ENCODE measurements around the gene PRSS38.

DNA sequence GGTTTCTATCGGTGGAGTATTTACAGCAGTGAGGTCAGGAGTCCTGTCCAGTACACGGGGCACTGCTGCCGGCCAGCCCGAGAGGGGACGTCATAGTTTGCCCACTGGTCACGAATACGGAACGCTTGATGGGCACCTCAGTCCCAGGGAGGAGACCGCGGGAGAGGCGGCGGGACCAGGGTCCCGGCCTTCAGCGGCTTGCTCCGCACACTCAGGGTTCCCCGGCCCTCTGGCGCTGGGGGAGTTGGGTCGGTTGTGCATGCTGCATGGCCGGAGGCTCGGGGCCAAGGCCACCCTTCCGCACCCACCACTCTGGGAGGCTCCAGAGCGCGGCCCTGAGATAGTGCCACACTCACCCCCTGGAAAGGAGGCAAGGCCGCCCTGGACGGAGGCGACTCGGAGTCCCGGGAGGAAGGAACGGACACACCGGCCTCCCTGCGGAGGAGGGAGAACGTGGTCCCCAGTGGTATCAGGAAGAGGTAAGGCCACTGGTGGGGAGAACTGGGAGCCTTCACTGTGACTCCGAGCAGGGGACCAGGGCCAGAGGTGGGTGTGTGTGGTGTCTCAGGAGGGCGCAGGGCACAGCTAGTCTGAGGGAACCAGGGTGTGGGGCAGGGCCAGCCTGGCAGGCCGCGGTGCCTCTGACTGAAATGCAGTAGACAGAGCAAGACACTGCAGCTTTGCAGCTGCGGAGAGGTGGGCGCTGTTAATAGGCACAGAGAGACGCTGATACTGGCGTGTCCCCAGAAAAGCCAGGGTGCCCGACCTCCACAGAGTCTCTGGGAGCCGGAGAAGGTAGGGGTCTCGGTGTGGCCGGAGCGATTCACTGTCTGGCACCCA, 28.6 kb upstream of the PRSS38 start:
- TF ChIP-seq ZNF530 (tag by site-specific recombination; IDR thresholded peaks at IDR 0.05; ENCODE audit: low read depth) (no peak), MEIS1 (CRISPR knock-in tag; IDR thresholded peaks at IDR 0.05; ENCODE audit: borderline replicate concordance) (no peak), ZBTB7A (tag by site-specific recombination; IDR thresholded peaks at IDR 0.05; ENCODE audit: low read depth) (no peak), ZEB2 (tag by site-specific recombination; IDR thresholded peaks at IDR 0.05) (no peak), ZNF175 (tag by site-specific recombination; IDR thresholded peaks at IDR 0.05) (no peak), ZNF777 (tag by site-specific recombination; IDR thresholded peaks at IDR 0.05; ENCODE audit: borderline replicate concordance) (no peak), ZNF610 (tag by site-specific recombination; IDR thresholded peaks at IDR 0.05; ENCODE audit: borderline replicate concordance) (no peak), ZNF146 (tag by site-specific recombination; IDR thresholded peaks at IDR 0.05) (no peak), ZNF785 (tag by site-specific recombination; IDR thresholded peaks at IDR 0.05) (no peak)
- TF ChIP-seq, protein P1, sequence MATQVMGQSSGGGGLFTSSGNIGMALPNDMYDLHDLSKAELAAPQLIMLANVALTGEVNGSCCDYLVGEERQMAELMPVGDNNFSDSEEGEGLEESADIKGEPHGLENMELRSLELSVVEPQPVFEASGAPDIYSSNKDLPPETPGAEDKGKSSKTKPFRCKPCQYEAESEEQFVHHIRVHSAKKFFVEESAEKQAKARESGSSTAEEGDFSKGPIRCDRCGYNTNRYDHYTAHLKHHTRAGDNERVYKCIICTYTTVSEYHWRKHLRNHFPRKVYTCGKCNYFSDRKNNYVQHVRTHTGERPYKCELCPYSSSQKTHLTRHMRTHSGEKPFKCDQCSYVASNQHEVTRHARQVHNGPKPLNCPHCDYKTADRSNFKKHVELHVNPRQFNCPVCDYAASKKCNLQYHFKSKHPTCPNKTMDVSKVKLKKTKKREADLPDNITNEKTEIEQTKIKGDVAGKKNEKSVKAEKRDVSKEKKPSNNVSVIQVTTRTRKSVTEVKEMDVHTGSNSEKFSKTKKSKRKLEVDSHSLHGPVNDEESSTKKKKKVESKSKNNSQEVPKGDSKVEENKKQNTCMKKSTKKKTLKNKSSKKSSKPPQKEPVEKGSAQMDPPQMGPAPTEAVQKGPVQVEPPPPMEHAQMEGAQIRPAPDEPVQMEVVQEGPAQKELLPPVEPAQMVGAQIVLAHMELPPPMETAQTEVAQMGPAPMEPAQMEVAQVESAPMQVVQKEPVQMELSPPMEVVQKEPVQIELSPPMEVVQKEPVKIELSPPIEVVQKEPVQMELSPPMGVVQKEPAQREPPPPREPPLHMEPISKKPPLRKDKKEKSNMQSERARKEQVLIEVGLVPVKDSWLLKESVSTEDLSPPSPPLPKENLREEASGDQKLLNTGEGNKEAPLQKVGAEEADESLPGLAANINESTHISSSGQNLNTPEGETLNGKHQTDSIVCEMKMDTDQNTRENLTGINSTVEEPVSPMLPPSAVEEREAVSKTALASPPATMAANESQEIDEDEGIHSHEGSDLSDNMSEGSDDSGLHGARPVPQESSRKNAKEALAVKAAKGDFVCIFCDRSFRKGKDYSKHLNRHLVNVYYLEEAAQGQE (tag by site-specific recombination; IDR thresholded peaks at IDR 0.05) = no peak
- TF ChIP-seq, protein P2, sequence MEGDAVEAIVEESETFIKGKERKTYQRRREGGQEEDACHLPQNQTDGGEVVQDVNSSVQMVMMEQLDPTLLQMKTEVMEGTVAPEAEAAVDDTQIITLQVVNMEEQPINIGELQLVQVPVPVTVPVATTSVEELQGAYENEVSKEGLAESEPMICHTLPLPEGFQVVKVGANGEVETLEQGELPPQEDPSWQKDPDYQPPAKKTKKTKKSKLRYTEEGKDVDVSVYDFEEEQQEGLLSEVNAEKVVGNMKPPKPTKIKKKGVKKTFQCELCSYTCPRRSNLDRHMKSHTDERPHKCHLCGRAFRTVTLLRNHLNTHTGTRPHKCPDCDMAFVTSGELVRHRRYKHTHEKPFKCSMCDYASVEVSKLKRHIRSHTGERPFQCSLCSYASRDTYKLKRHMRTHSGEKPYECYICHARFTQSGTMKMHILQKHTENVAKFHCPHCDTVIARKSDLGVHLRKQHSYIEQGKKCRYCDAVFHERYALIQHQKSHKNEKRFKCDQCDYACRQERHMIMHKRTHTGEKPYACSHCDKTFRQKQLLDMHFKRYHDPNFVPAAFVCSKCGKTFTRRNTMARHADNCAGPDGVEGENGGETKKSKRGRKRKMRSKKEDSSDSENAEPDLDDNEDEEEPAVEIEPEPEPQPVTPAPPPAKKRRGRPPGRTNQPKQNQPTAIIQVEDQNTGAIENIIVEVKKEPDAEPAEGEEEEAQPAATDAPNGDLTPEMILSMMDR (tag by site-specific recombination; IDR thresholded peaks at IDR 0.05) = no peak
